Osteoblast (primary cell): ENCODE data around the gene WNT3A. TPM values are rescaled to one million over a fixed set of nuclear protein-coding genes. Genes with fewer than 3 reads are reported as not detected.

Source experiments
- DNase-seq: peaks from one replicate; pipeline ENCODE4 v3.0.0; 2011; ENCODE audit warnings: low spot score, mixed read lengths; ENCODE audit not compliant: insufficient read length; ENCODE audit errors: missing footprints
- H2AFZ ChIP-seq: 2 replicates; pipeline ENCODE4 v1.6.0; 2011; ENCODE audit warnings: mild to moderate bottlenecking, low read length
- H3K27ac ChIP-seq: 2 replicates; pipeline ENCODE4 v1.5.1; 2011; ENCODE audit warnings: mild to moderate bottlenecking, low read depth, low read length, moderate library complexity
- H3K27me3 ChIP-seq: 2 replicates; pipeline ENCODE4 v1.6.0; 2012; ENCODE audit warnings: mild to moderate bottlenecking, control low read depth, inconsistent platforms, low read length, moderate library complexity; ENCODE audit not compliant: insufficient read depth
- H3K36me3 ChIP-seq: 2 replicates; pipeline ENCODE4 v1.5.1; 2011; ENCODE audit warnings: mild to moderate bottlenecking, low read length, control low read depth, moderate library complexity; ENCODE audit not compliant: insufficient read depth
- H3K4me1 ChIP-seq: 2 replicates; pipeline ENCODE4 v1.5.1; 2011; ENCODE audit warnings: mild to moderate bottlenecking, low read length, control low read depth, moderate library complexity; ENCODE audit not compliant: insufficient read depth
- H3K4me2 ChIP-seq: 2 replicates; pipeline ENCODE4 v1.6.0; 2011; ENCODE audit warnings: mild to moderate bottlenecking, low read length; ENCODE audit not compliant: insufficient read depth
- H3K4me3 ChIP-seq: fragments of 200-600 bp; sonication (generic); 3 replicates; pipeline ENCODE4 v1.5.1; 2012; ENCODE audit warnings: mild to moderate bottlenecking, low read length, inconsistent platforms; ENCODE audit not compliant: insufficient read depth
- H3K79me2 ChIP-seq: 2 replicates; pipeline ENCODE4 v1.6.0; 2012; ENCODE audit warnings: mild to moderate bottlenecking, low read length, control low read depth, inconsistent platforms; ENCODE audit not compliant: insufficient read depth
- H3K9me3 ChIP-seq: 2 replicates; pipeline ENCODE4 v1.5.1; 2011; ENCODE audit warnings: low read depth, low read length, control low read depth
- H4K20me1 ChIP-seq: 2 replicates; pipeline ENCODE4 v1.6.0; 2012; ENCODE audit warnings: mild to moderate bottlenecking, low read length, control low read depth; ENCODE audit not compliant: insufficient read depth
- total RNA-seq: library from RNA; depleted of rRNA; stranded (reverse); fragments of >200 nt; gene quantifications from 2 replicates; pipeline ENCODE4 v1.2.3, GENCODE V29; 2012
- TF ChIP-seq, protein P1 (sequence below): IDR thresholded peaks from 2 replicates; pipeline ENCODE4 v1.5.1; 2011; ENCODE audit warnings: mild to moderate bottlenecking, low read depth, low read length, moderate library complexity; ENCODE audit errors: extremely low read depth

WNT3A gene
- total RNA-seq, 1 donor, result not detected

- TF ChIP-seq, protein P1, sequence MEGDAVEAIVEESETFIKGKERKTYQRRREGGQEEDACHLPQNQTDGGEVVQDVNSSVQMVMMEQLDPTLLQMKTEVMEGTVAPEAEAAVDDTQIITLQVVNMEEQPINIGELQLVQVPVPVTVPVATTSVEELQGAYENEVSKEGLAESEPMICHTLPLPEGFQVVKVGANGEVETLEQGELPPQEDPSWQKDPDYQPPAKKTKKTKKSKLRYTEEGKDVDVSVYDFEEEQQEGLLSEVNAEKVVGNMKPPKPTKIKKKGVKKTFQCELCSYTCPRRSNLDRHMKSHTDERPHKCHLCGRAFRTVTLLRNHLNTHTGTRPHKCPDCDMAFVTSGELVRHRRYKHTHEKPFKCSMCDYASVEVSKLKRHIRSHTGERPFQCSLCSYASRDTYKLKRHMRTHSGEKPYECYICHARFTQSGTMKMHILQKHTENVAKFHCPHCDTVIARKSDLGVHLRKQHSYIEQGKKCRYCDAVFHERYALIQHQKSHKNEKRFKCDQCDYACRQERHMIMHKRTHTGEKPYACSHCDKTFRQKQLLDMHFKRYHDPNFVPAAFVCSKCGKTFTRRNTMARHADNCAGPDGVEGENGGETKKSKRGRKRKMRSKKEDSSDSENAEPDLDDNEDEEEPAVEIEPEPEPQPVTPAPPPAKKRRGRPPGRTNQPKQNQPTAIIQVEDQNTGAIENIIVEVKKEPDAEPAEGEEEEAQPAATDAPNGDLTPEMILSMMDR, result no peak
- Histone ChIP-seq H3K79me2 (no peaks in the 10 kb centered on the region), H4K20me1 (no peaks in the 10 kb centered on the region), H3K27ac (no peak overlapping the region), H2AFZ (no peak overlapping the region), H3K27me3 (peaks cover 7% of the 10 kb centered on the region), H3K4me3 (no peak overlapping the region), H3K9me3 (no peaks in the 10 kb centered on the region), H3K36me3 (no peaks in the 10 kb centered on the region), H3K4me1 (no peaks in the 10 kb centered on the region), H3K4me2 (no peak overlapping the region)
- DNase-seq, result peak; percentile 9
These were observed 22.5 kb downstream of the WNT3A start for GRCh38 chr1:228029281-228029680.

GRCh38 chr1:228030451-228031201, 23.8 kb downstream of the WNT3A start:
- H3K36me3 ChIP-seq, result no peaks in the 10 kb centered on the region
- no peaks in the 10 kb centered on the region for H4K20me1 ChIP-seq
- TF ChIP-seq, protein P1, result no peak
- H3K79me2 ChIP-seq, result no peaks in the 10 kb centered on the region
- H3K4me3 ChIP-seq, result no peak overlapping the region
- H3K9me3 ChIP-seq, result no peaks in the 10 kb centered on the region
- H3K4me2 ChIP-seq, result no peak overlapping the region
- H3K4me1 ChIP-seq, result no peaks in the 10 kb centered on the region
- DNase-seq, result peak; percentile 14
- H2AFZ ChIP-seq, result no peak overlapping the region
- no peak overlapping the region for H3K27ac ChIP-seq
- H3K27me3 ChIP-seq, result peaks cover 6% of the 10 kb centered on the region

GRCh38 chr1:228031276-228031995, 24.6 kb downstream of the WNT3A start:
- H3K36me3 ChIP-seq, result no peaks in the 10 kb centered on the region
- peak; percentile 37 for DNase-seq
- no peak overlapping the region for H3K4me2 ChIP-seq
- peaks cover 6% of the 10 kb centered on the region for H3K27me3 ChIP-seq
- no peaks in the 10 kb centered on the region for H3K79me2 ChIP-seq
- H3K9me3 ChIP-seq, result no peaks in the 10 kb centered on the region
- no peaks in the 10 kb centered on the region for H4K20me1 ChIP-seq
- H3K27ac ChIP-seq, result no peak overlapping the region
- no peak overlapping the region for H3K4me3 ChIP-seq
- H2AFZ ChIP-seq, result no peak overlapping the region
- H3K4me1 ChIP-seq, result no peaks in the 10 kb centered on the region
- TF ChIP-seq, protein P1, result no peak

- Histone ChIP-seq H4K20me1 (no peaks in the 10 kb centered on the region), H3K9me3 (no peaks in the 10 kb centered on the region), H3K4me3 (no peak overlapping the region), H3K27ac (no peak overlapping the region), H3K79me2 (no peaks in the 10 kb centered on the region), H3K4me1 (no peaks in the 10 kb centered on the region), H3K4me2 (no peak overlapping the region), H2AFZ (no peak overlapping the region), H3K27me3 (peaks cover 6% of the 10 kb centered on the region), H3K36me3 (no peaks in the 10 kb centered on the region)
- TF ChIP-seq, protein P1, result no peak
- peak; percentile 29 for DNase-seq
These were observed 25.2 kb downstream of the WNT3A start for GRCh38 chr1:228032041-228032440.
